K562 (cell line): ENCODE results near the gene RPL39L. TPM values are rescaled to one million over a fixed set of nuclear protein-coding genes. Genes with fewer than 3 reads are reported as not detected.

Experiments
- ARID1B ChIP-seq: fragments of 450-650 bp; IDR thresholded peaks from 2 replicates; pipeline ENCODE4 v1.6.1; 2016; ENCODE audit warnings: antibody characterized with exemption, mild to moderate bottlenecking, inconsistent platforms
- CREBBP ChIP-seq: IDR thresholded peaks from one replicate; pipeline ENCODE4 v1.6.1; 2012; ENCODE audit warnings: low read depth, mild to moderate bottlenecking, control low read depth, inconsistent platforms, low read length
- E2F6 ChIP-seq, 2 experiments: IDR thresholded peaks; 2 replicates each; pipeline ENCODE4 v1.6.1; 2011; ENCODE audit warnings: borderline replicate concordance in 1 of 2, control low read depth in 1 of 2, low read depth in 1 of 2, low read length in 1 of 2, mild to moderate bottlenecking in 1 of 2, mixed read lengths in 1 of 2, moderate library complexity in 1 of 2; ENCODE audit not compliant: insufficient read depth in 1 of 2, insufficient read length in 1 of 2, poor library complexity in 1 of 2, severe bottlenecking in 1 of 2; ENCODE audit errors: extremely low read depth in 1 of 2
- ERF ChIP-seq: fragments of 450-650 bp; formaldehyde crosslinking; IDR thresholded peaks from 2 replicates; pipeline ENCODE4 v1.4.0; 2020; ENCODE audit warnings: mild to moderate bottlenecking, mixed read lengths
- ETS1 ChIP-seq: conservative IDR thresholded peaks from 2 replicates; pipeline ENCODE4 v1.6.1; 2011; ENCODE audit warnings: low read depth, mild to moderate bottlenecking, low read length; ENCODE audit not compliant: control insufficient read depth
- HMGN3 ChIP-seq: IDR thresholded peaks from 2 replicates; pipeline ENCODE4 v1.6.1; 2011; ENCODE audit warnings: borderline replicate concordance, low read depth, mild to moderate bottlenecking, mixed read lengths, low read length; ENCODE audit not compliant: insufficient read length; ENCODE audit errors: extremely low read depth
- HNRNPL ChIP-seq: fragments of 200-400 bp; formaldehyde crosslinking; IDR thresholded peaks from 2 replicates; pipeline ENCODE4 v1.6.1; 2017; ENCODE audit warnings: low read depth, mild to moderate bottlenecking, low read length
- MEF2D ChIP-seq: conservative IDR thresholded peaks from 2 replicates; pipeline ENCODE4 v1.6.1; 2016; ENCODE audit warnings: low read depth, missing genetic modification characterization, missing compliant biosample characterization
- MTF1 ChIP-seq: fragments of 250-450 bp; sonication (Bioruptor Pico); IDR thresholded peaks from 2 replicates; pipeline ENCODE4 v1.9.0; 2021; ENCODE audit warnings: moderate library complexity, mild to moderate bottlenecking, inconsistent platforms, borderline replicate concordance
- NFYB ChIP-seq: IDR thresholded peaks from 2 replicates; pipeline ENCODE4 v1.6.1; 2011; ENCODE audit warnings: mild to moderate bottlenecking, moderate library complexity; ENCODE audit not compliant: insufficient read length; ENCODE audit errors: extremely low read depth
- PKNOX1 ChIP-seq: fragments of 450-650 bp; IDR thresholded peaks from 2 replicates; pipeline ENCODE4 v1.6.1; 2016
- SMAD1 ChIP-seq: fragments of 150-350 bp; IDR thresholded peaks from 2 replicates; pipeline ENCODE4 v1.6.1; 2014; ENCODE audit warnings: low read length, low read depth; ENCODE audit not compliant: partially characterized antibody
- SP2 ChIP-seq: IDR thresholded peaks from 2 replicates; pipeline ENCODE4 v1.6.1; 2011; ENCODE audit warnings: mild to moderate bottlenecking, low read depth, low read length, moderate library complexity; ENCODE audit not compliant: poor library complexity, severe bottlenecking; ENCODE audit errors: extremely low read depth
- THAP7 ChIP-seq: fragments of 250-450 bp; sonication (Bioruptor Pico); IDR thresholded peaks from 2 replicates; pipeline ENCODE4 v1.5.0; 2021
- YY1 ChIP-seq, 3 experiments: IDR thresholded peaks; 2 replicates each; pipeline ENCODE4 v1.6.1; 2011; ENCODE audit warnings: low read length in 2 of 3, mild to moderate bottlenecking in 2 of 3, moderate library complexity in 2 of 3, borderline replicate concordance in 1 of 3, control low read depth in 1 of 3, low read depth in 1 of 3; ENCODE audit not compliant: insufficient read depth in 3 of 3, insufficient replicate concordance in 2 of 3, control insufficient read depth in 1 of 3, insufficient read length in 1 of 3; ENCODE audit errors: extremely low read depth in 1 of 3
- ZNF512 ChIP-seq: IDR thresholded peaks from 2 replicates; pipeline ENCODE4 v1.6.1; 2016; ENCODE audit warnings: missing genetic modification characterization, missing compliant biosample characterization
- ZNF583 ChIP-seq: fragments of 250-450 bp; sonication (Bioruptor Pico); IDR thresholded peaks from 2 replicates; pipeline ENCODE4 v1.4.0; 2020
- ZNF79 ChIP-seq: fragments of 250-450 bp; sonication (Bioruptor Pico); IDR thresholded peaks from 2 replicates; pipeline ENCODE4 v1.4.0; 2020; ENCODE audit warnings: low read depth, mild to moderate bottlenecking, moderate library complexity
- ZNF830 ChIP-seq: fragments of 250-450 bp; sonication (Bioruptor Pico); IDR thresholded peaks from 2 replicates; pipeline ENCODE4 v1.5.0; 2021; ENCODE audit warnings: mild to moderate bottlenecking
- polyA plus RNA-seq, 8 experiments: library from polyadenylated mRNA; depleted of rRNA in 4 of 8; stranded (reverse) in 5 of 8; unstranded in 3 of 8; fragments of >200 nt; fragmentation: Nextera tagmentation in 2 of 8; fragmentation: Illumina TruSeq in 1 of 8; extraction: Ambion mirVana in 2 of 8; extraction: Trizol in 1 of 8; gene quantifications; 2 replicates each; pipeline versions ENCODE4 v1.2.1 to v1.2.3, GENCODE V29; 2011 to 2014; ENCODE audit warnings: inconsistent platforms in 1 of 8, missing spikeins in 1 of 8
- total RNA-seq, 7 experiments: library from RNA; depleted of rRNA in 6 of 7; stranded (reverse); fragments of >200 nt in 6 of 7; fragmentation: Illumina TruSeq in 2 of 7; extraction: Trizol in 2 of 7; gene quantifications; 2 replicates each; pipeline versions ENCODE4 v1.2.1 to v1.2.3, GENCODE V29; 2011 to 2021; ENCODE audit warnings: low replicate concordance in 1 of 7

RPL39L gene
- total and polyA plus RNA-seq, 9 of the 15 experiments (the other 6 are each of a cell fraction or from before 2014, with no cell fraction given), result 15.0 to 122 (median 45.5) TPM

GRCh38 chr3:187139126-187139894, at the start of gene RPL39L (continued):
- TF ChIP-seq ETS1 (peak; percentile 59; the same call in 1 of the 2 replicates), SP2 (no peak), NFYB (no peak), E2F6 (IDR thresholded peaks at IDR 0.05; ENCODE audit: borderline replicate concordance in 1 of 2, extremely low read depth in 1 of 2, insufficient read depth in 1 of 2, insufficient read length in 1 of 2, low read depth in 1 of 2, low read length in 1 of 2, poor library complexity in 1 of 2, severe bottlenecking in 1 of 2) (peak in 1 of 2 experiments; percentile 87), HNRNPL (no peak), THAP7 (CRISPR knock-in tag) (no peak), ZNF830 (CRISPR knock-in tag) (no peak), ARID1B (0 out of 2 replicates have a peak, but pooled peaks have one; percentile 8), MTF1 (CRISPR knock-in tag) (no peak), ZNF512 (tag) (no peak), YY1 (IDR thresholded peaks at IDR 0.05; ENCODE audit: borderline replicate concordance in 1 of 3, control insufficient read depth in 1 of 3, extremely low read depth in 1 of 3, insufficient read depth in 3 of 3, insufficient read length in 1 of 3, insufficient replicate concordance in 2 of 3, low read depth in 1 of 3, low read length in 2 of 3) (peak in 2 of 3 experiments; percentile 31 to 73), SMAD1 (peak; percentile 24), ZNF79 (no peak), CREBBP (no peak), MEF2D (tag) (no peak), PKNOX1 (peak; percentile 92), ERF (CRISPR knock-in tag) (peak; percentile 52; the same call in 1 of the 2 replicates), ZNF583 (CRISPR knock-in tag) (peak; percentile 70; the same call in 1 of the 2 replicates), HMGN3 (peak; percentile 33)
